Spleen (tissue), 11 donors: ENCODE data around the gene SNX24. TPM values are rescaled to one million over a fixed set of nuclear protein-coding genes. Genes with fewer than 3 reads are reported as not detected.
A peak's percentile ranks its signal among the peaks of the same experiment; 100 is the strongest.
"Not testable (repeated sequence)": the region's sequence is repeated elsewhere in the genome, so short reads cannot be mapped to it uniquely, and the experiment has no call there.

ENCODE experiments used
- DNase-seq: peaks from one replicate; pipeline ENCODE4 v3.0.0-alpha.2; 2020
- H3K27ac ChIP-seq, 8 donors: fragments of 200-600 bp; sonication (generic) in 7 of 8; 1 replicate in 4 of 8; 2 replicates in 4 of 8; pipeline versions ENCODE4 v1.5.0 to v1.8.0; 2016 to 2021; ENCODE audit warnings: inconsistent platforms in 4 of 8, mild to moderate bottlenecking in 4 of 8, moderate library complexity in 1 of 8
- H3K27me3 ChIP-seq, 7 donors: fragments of 200-600 bp; sonication (generic) in 6 of 7; replicated peaks in 1 of 7; 1 replicate in 4 of 7; 2 replicates in 3 of 7; pipeline versions ENCODE4 v1.5.0 to v1.8.0; 2016 to 2021; ENCODE audit warnings: inconsistent platforms in 3 of 7, mild to moderate bottlenecking in 1 of 7
- H3K36me3 ChIP-seq, 6 donors: fragments of 200-600 bp; sonication (generic) in 5 of 6; 1 replicate in 4 of 6; 2 replicates in 2 of 6; pipeline versions ENCODE4 v1.5.0 to v1.8.0; 2016 to 2021; ENCODE audit warnings: inconsistent platforms in 2 of 6
- H3K4me1 ChIP-seq, 6 donors: fragments of 200-600 bp; sonication (generic) in 5 of 6; 1 replicate in 3 of 6; 2 replicates in 3 of 6; pipeline versions ENCODE4 v1.5.0 to v1.8.0; 2016 to 2021; ENCODE audit warnings: inconsistent platforms in 3 of 6
- H3K4me3 ChIP-seq, 8 donors: fragments of 200-600 bp; sonication (generic) in 7 of 8; 1 replicate in 4 of 8; 2 replicates in 4 of 8; pipeline versions ENCODE4 v1.5.0 to v1.8.0; 2016 to 2021; ENCODE audit warnings: inconsistent platforms in 4 of 8, mild to moderate bottlenecking in 4 of 8, moderate library complexity in 2 of 8
- H3K9me3 ChIP-seq, 8 donors: fragments of 200-600 bp; sonication (generic) in 7 of 8; 1 replicate in 4 of 8; 2 replicates in 4 of 8; pipeline versions ENCODE4 v1.5.0 to v1.8.0; 2016 to 2021; ENCODE audit warnings: inconsistent platforms in 4 of 8
- POLR2A ChIP-seq, 3 donors: fragments of 450-650 bp; IDR thresholded peaks; one replicate each; pipeline ENCODE4 v1.5.1; 2017; ENCODE audit warnings: antibody characterized with exemption in 3 of 3, mild to moderate bottlenecking in 1 of 3
- POLR2AphosphoS5 ChIP-seq, 3 donors: sonication (generic); formaldehyde crosslinking; IDR thresholded peaks; one replicate each; pipeline ENCODE4 v1.5.1; 2017; ENCODE audit warnings: antibody characterized with exemption in 3 of 3
- WGBS, 5 donors: extraction: QIAGEN DNeasy Blood & Tissue Kit in 3 of 5; methylation state at CpG; one replicate each; pipeline versions ENCODE4 v1.1.5 to v1.1.7; 2013 to 2018; 5-methylcytosine and 5-hydroxymethylcytosine counted together
- intact Hi-C: fragments of 100-400 bp; cut with DNase I; formaldehyde crosslinking; loops from one replicate; pipeline ENCODE4 v1.15.0; 2023; ENCODE audit warnings: low total_unique reads
- polyA plus RNA-seq, 3 donors: library from polyadenylated mRNA; stranded (reverse); fragments of 200-250 nt; gene quantifications; one replicate each; pipeline ENCODE4 v1.2.1, GENCODE V29; 2013
- total RNA-seq, 7 donors: library from RNA; depleted of rRNA in 3 of 7; stranded (reverse); fragments of >200 nt in 3 of 7; fragmentation: NEBNext Ultra II Directional in 4 of 7; extraction: Animal tissue kit (Norgen Biotek cat#: 25700) in 4 of 7; gene quantifications; one replicate each; pipeline versions ENCODE4 v1.1.0 to v1.2.1, GENCODE V29; 2016 to 2021
- TF ChIP-seq, protein P1 (sequence below), 11 experiments: fragments of 200-600 bp in 7 of 11; fragments of 450-650 bp in 4 of 11; sonication (generic) in 4 of 11; IDR thresholded peaks in 8 of 11; conservative IDR thresholded peaks in 3 of 11; 1 replicate in 7 of 11; 2 replicates in 4 of 11; pipeline versions ENCODE4 v1.4.0 to v1.8.0; 2016 to 2021; ENCODE audit warnings: antibody characterized with exemption in 11 of 11, inconsistent platforms in 4 of 11, mild to moderate bottlenecking in 1 of 11
- donor health status: healthy with polysubstance abuse.
- donor health status: DM: no; HTN: no; CAD: no; lungs with moderate emphysema.
- donor health status: DM: no; HTN: no; CAD: no.
- donor health status: Bipolar disorder and iron deficiency.
- donor health status: healthy.
- donor health status: DM: no; HTN: no; CAD: no.
- donor health status: DM: yes; HTN: yes; CAD: no.

The SNX24 gene
- total and polyA plus RNA-seq, 10 donors = 5.2 to 17.4 (median 11.7) TPM

GRCh38 chr5:122844910-122845228 is 544 bp upstream of the SNX24 start:
- no peak for DNase-seq
- Histone ChIP-seq H3K36me3 (no peaks in the 10 kb centered on the region), H3K9me3 (no peaks in the 10 kb centered on the region), H3K27ac (peak overlapping the region; percentile 75 to 92 (median 88)), H3K4me3 (peak overlapping the region; percentile 80 to 97 (median 86)), H3K4me1 (peaks cover 8 to 52% (median 21%) of the 10 kb centered on the region in 6 donors), H3K27me3 (no peaks in the 10 kb centered on the region)
- intact Hi-C loops = no loop called here
- TF ChIP-seq POLR2AphosphoS5 (IDR thresholded peaks at IDR 0.05) = no peak
- TF ChIP-seq, protein P1, sequence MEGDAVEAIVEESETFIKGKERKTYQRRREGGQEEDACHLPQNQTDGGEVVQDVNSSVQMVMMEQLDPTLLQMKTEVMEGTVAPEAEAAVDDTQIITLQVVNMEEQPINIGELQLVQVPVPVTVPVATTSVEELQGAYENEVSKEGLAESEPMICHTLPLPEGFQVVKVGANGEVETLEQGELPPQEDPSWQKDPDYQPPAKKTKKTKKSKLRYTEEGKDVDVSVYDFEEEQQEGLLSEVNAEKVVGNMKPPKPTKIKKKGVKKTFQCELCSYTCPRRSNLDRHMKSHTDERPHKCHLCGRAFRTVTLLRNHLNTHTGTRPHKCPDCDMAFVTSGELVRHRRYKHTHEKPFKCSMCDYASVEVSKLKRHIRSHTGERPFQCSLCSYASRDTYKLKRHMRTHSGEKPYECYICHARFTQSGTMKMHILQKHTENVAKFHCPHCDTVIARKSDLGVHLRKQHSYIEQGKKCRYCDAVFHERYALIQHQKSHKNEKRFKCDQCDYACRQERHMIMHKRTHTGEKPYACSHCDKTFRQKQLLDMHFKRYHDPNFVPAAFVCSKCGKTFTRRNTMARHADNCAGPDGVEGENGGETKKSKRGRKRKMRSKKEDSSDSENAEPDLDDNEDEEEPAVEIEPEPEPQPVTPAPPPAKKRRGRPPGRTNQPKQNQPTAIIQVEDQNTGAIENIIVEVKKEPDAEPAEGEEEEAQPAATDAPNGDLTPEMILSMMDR (IDR thresholded peaks at IDR 0.05 in 8 of 11, conservative IDR thresholded peaks at IDR 0.05 in 3 of 11) = no peak
- no peak for TF ChIP-seq POLR2A (IDR thresholded peaks at IDR 0.05)
- WGBS, 5 donors = 0 to 1% (median 1%) methylated on average over 16 of the region's 16 CpGs

- H3K27me3 ChIP-seq = no peaks in the 10 kb centered on the region
- intact Hi-C loops = no loop called here
- TF ChIP-seq, protein P1 (IDR thresholded peaks at IDR 0.05 in 8 of 11, conservative IDR thresholded peaks at IDR 0.05 in 3 of 11) = no peak
- TF ChIP-seq POLR2AphosphoS5 (IDR thresholded peaks at IDR 0.05) = no peak
- TF ChIP-seq POLR2A (IDR thresholded peaks at IDR 0.05) = no peak
- 6 to 15% (median 8%) methylated on average over 6 of the region's 6 CpGs for WGBS, 5 donors
- DNase-seq = no peak
- H3K4me1 ChIP-seq = peaks cover 8 to 57% (median 23%) of the 10 kb centered on the region in 6 donors
- H3K4me3 ChIP-seq = peak overlapping the region; percentile 80 to 97 (median 86)
- H3K9me3 ChIP-seq = no peaks in the 10 kb centered on the region
- H3K36me3 ChIP-seq = no peaks in the 10 kb centered on the region
- peak overlapping the region; percentile 75 to 92 (median 88) for H3K27ac ChIP-seq
Observed at GRCh38 chr5:122846051-122846550, 688 bp downstream of the SNX24 start.

DNA sequence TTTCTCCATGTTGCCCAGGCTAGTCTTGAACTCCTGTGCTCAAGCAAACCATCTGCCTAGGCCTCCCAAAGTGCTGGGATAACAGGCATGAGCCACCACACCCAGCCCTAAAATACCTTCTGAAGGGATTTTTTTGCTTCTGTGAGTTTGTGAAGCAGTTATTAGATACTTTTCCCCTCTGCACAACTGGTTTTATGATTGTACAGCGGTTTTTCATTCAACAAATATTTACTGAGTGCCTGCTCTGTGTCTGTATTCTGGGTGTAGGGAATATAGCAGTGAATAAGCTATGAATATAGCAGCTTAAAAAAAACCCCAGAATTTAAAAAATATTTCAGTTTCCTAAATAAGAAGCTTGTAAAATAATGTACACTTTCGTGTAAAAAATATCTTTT is 2.3 kb downstream of the SNX24 start:
- H3K27ac ChIP-seq = peak overlapping the region in 1 of 8 donors; percentile 27
- TF ChIP-seq POLR2A (IDR thresholded peaks at IDR 0.05) (no peak), POLR2AphosphoS5 (IDR thresholded peaks at IDR 0.05) (no peak)
- H3K36me3 ChIP-seq = no peaks in the 10 kb centered on the region
- H3K4me3 ChIP-seq = no peak overlapping the region
- intact Hi-C loops = no loop called here
- H3K27me3 ChIP-seq = no peaks in the 10 kb centered on the region
- 88 to 99% (median 92%) methylated on average over 2 of the region's 2 CpGs for WGBS, 5 donors
- no peak for DNase-seq
- H3K4me1 ChIP-seq = peaks cover 8 to 57% (median 23%) of the 10 kb centered on the region in 6 donors
- H3K9me3 ChIP-seq = no peaks in the 10 kb centered on the region

DNA sequence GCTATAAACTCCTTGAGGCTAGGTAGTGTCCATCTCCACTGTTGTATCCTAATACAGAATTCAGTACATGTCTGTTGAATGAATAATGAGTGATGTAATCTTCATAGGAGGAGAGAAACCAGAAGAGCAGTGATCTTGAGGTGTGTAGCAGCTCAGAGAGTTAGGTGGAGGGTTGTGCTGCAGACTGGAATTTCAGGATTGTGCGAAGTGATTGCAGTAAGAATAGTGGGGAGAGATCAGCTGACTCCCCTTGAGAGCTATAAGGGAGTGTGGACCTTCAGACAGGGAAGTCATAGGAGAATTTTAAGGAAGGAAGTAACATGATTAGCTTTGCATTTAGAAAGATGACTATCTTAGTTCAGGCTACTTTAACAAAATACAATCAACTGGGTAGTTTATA is 4.4 kb downstream of the SNX24 start:
- Histone ChIP-seq H3K9me3 (no peaks in the 10 kb centered on the region), H3K4me3 (no peak overlapping the region), H3K4me1 (peaks cover 3 to 43% (median 13%) of the 10 kb centered on the region in 6 donors), H3K27me3 (no peaks in the 10 kb centered on the region), H3K27ac (peak overlapping the region in 3 of 8 donors; percentile 9 to 55 (median 35)), H3K36me3 (no peaks in the 10 kb centered on the region)
- DNase-seq = no peak
- WGBS, 5 donors = 34 to 65% (median 55%) methylated on average over 1 of the region's 1 CpG
- TF ChIP-seq POLR2AphosphoS5 (IDR thresholded peaks at IDR 0.05) (no peak), POLR2A (IDR thresholded peaks at IDR 0.05) (no peak)
- TF ChIP-seq, protein P1 (IDR thresholded peaks at IDR 0.05 in 8 of 11, conservative IDR thresholded peaks at IDR 0.05 in 3 of 11) = no peak
- intact Hi-C loops = no loop called here

GRCh38 chr5:122857538-122857937 is 12.1 kb downstream of the SNX24 start:
- DNase-seq, H3K4me1 ChIP-seq, H3K27me3 ChIP-seq, intact Hi-C loops, H3K4me3 ChIP-seq, H3K27ac ChIP-seq, H3K9me3 ChIP-seq: not testable (repeated sequence)
- WGBS, 5 donors = 85 to 97% (median 96%) methylated on average over 8 of the region's 8 CpGs
- peaks cover 0 to 11% (median 0%) of the 10 kb centered on the region in 6 donors for H3K36me3 ChIP-seq
